ENCODE data around the gene SLC10A6. TPM values are rescaled to one million over a fixed set of nuclear protein-coding genes. Genes with fewer than 3 reads are reported as not detected.

The SLC10A6 gene
- polyA plus RNA-seq, 2 of the 4 experiments (the other 2 are of a cell fraction), result not detected

GRCh38 chr4:86819561-86819960 is 29.6 kb downstream of the SLC10A6 start:
- TF ChIP-seq RNF2 (IDR thresholded peaks at IDR 0.05; ENCODE audit: borderline replicate concordance, low read depth) (no peak), JUNB (IDR thresholded peaks at IDR 0.05) (no peak), JUN (IDR thresholded peaks at IDR 0.05) (no peak), BCL3 (IDR thresholded peaks at IDR 0.05) (no peak), POLR2A (IDR thresholded peaks at IDR 0.05; ENCODE audit: low read length) (no peak), TFCP2L1 (CRISPR knock-in tag; IDR thresholded peaks at IDR 0.05) (no peak), MAFK (IDR thresholded peaks at IDR 0.05; ENCODE audit: partially characterized antibody) (no peak), REST (IDR thresholded peaks at IDR 0.05) (no peak), FOSL2 (IDR thresholded peaks at IDR 0.05) (no peak), FOSL2 (CRISPR knock-in tag; IDR thresholded peaks at IDR 0.05) (no peak), PBX3 (IDR thresholded peaks at IDR 0.05) (no peak), CHD4 (IDR thresholded peaks at IDR 0.05; ENCODE audit: borderline replicate concordance) (no peak), ZC3H11A (IDR thresholded peaks at IDR 0.05) (no peak), FOSB (CRISPR knock-in tag; IDR thresholded peaks at IDR 0.05) (no peak), SMC3 (IDR thresholded peaks at IDR 0.05) (no peak), GATA3 (IDR thresholded peaks at IDR 0.05; ENCODE audit: borderline replicate concordance) (no peak), ZSCAN20 (CRISPR knock-in tag; IDR thresholded peaks at IDR 0.05) (no peak), NPAS2 (CRISPR knock-in tag; IDR thresholded peaks at IDR 0.05; ENCODE audit: borderline replicate concordance) (no peak)
- TF ChIP-seq, protein P1, sequence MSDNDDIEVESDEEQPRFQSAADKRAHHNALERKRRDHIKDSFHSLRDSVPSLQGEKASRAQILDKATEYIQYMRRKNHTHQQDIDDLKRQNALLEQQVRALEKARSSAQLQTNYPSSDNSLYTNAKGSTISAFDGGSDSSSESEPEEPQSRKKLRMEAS (IDR thresholded peaks at IDR 0.05), result no peak
- ChIA-PET CTCF (interaction anchor here (1.0 kb wide), 1 partner anchor 323 kb away, joined by 4 read pairs; no protein-coding TSS in a partner anchor), POLR2A (interaction anchor here (0.7 to 0.9 kb wide), 2 partner anchors 226 to 338 kb away, joined by 3 read pairs; partner anchors contain the start of gene PTPN13)
- no peak overlapping the region for H3K27ac ChIP-seq
- FAIRE-seq (no peak), DNase-seq (ENCODE audit: low read depth in 1 of 2, low spot score in 1 of 2) (no peak), ATAC-seq (no peak)
- H3K9me3 ChIP-seq, result no peaks in the 10 kb centered on the region
- H3K4me3 ChIP-seq, result no peak overlapping the region
- no peaks in the 10 kb centered on the region for H3K4me1 ChIP-seq
- WGBS (ENCODE audit: missing lambda C conversion rate), result 90% methylated on average over 7 of the region's 7 CpGs
- no peak overlapping the region for H3K4me2 ChIP-seq

DNA sequence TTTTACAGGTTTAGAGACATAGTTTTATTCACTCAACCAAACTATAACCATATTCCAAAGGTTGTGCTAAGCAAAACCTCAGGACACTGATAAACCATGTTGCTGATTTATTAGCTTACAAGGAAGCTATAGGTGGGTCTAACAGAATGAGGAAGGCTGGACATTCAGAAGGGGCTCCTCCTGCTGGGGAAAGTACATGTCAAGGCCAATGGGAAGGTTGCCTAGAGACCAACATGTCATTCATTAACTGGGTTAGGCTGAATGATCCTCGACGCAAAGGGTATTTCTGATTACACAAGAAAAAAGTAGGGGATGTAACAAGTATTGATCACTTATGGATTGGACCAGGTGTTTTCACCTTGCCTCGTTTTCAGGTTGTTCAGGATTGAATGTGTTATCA is 30.3 kb downstream of the SLC10A6 start:
- ChIA-PET CTCF (interaction anchor here (1.0 kb wide), 1 partner anchor 322 kb away, joined by 4 read pairs; no protein-coding TSS in a partner anchor), POLR2A (no interaction called here)
- no peak for ATAC-seq
- Histone ChIP-seq H3K4me3 (no peak overlapping the region), H3K4me2 (no peak overlapping the region), H3K27ac (no peak overlapping the region), H3K9me3 (no peaks in the 10 kb centered on the region), H3K4me1 (no peaks in the 10 kb centered on the region)
- FAIRE-seq, result no peak
- WGBS (ENCODE audit: missing lambda C conversion rate), result 79% methylated on average over 3 of the region's 3 CpGs
- peak in 1 of 2 experiments; percentile 20 for DNase-seq (ENCODE audit: low read depth in 1 of 2, low spot score in 1 of 2)
- TF ChIP-seq CEBPB (IDR thresholded peaks at IDR 0.05) (no peak), JUN (IDR thresholded peaks at IDR 0.05) (no peak), KDM5A (IDR thresholded peaks at IDR 0.05) (no peak), RARB (CRISPR knock-in tag; IDR thresholded peaks at IDR 0.05) (no peak), POLR2A (IDR thresholded peaks at IDR 0.05; ENCODE audit: low read length) (no peak)
